ENCODE data around the gene HOXB8.

GRCh38 chr17:48617471-48618255 is 2.6 kb upstream of the HOXB8 start:
- no peak for TF ChIP-seq CTCF (IDR thresholded peaks at IDR 0.05; ENCODE audit: poor library complexity)
- peak; percentile 28 for TF ChIP-seq EZH2phosphoT487 (IDR thresholded peaks at IDR 0.05; ENCODE audit: low read depth, severe bottlenecking, unreplicated experiment)
- peak; percentile 66 for TF ChIP-seq EZH2 (IDR thresholded peaks at IDR 0.05; ENCODE audit: borderline replicate concordance)

Data from hepatocyte (in vitro differentiated cells).